ENCODE results near the gene DOCK4. TPM values are rescaled to one million over a fixed set of nuclear protein-coding genes. Genes with fewer than 3 reads are reported as not detected.

DOCK4 gene
- total RNA-seq, 1 experiment from 2014 or later, result 20.4 TPM

DNA sequence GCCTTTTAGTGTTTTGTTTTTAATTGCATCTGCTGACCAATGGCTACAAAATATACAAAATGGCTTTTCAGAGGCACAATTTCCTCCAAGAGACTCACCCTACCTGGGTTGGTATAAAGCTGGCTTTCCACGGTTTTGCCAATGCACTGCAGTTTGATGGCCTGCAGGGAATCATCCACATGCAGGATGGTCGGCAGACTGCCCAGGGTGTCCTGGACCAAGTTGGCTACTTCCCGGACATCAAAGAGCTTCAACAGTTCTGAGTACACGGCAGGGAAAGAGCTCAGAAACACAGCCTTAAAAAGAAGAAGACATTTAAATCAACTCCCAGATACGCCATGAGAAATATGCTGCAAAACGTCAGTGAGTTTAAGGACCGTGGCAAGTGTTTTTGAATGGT, 342.9 kb downstream of the DOCK4 start (continued):
- TF ChIP-seq, protein P1, sequence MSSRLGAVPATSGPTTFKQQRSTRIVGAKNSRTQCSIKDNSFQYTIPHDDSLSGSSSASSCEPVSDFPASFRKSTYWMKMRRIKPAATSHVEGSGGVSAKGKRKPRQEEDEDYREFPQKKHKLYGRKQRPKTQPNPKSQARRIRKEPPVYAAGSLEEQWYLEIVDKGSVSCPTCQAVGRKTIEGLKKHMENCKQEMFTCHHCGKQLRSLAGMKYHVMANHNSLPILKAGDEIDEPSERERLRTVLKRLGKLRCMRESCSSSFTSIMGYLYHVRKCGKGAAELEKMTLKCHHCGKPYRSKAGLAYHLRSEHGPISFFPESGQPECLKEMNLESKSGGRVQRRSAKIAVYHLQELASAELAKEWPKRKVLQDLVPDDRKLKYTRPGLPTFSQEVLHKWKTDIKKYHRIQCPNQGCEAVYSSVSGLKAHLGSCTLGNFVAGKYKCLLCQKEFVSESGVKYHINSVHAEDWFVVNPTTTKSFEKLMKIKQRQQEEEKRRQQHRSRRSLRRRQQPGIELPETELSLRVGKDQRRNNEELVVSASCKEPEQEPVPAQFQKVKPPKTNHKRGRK (CRISPR knock-in tag; IDR thresholded peaks at IDR 0.05; ENCODE audit: borderline replicate concordance), result no peak
- TF ChIP-seq ZNF532 (CRISPR knock-in tag; IDR thresholded peaks at IDR 0.05; ENCODE audit: borderline replicate concordance), result no peak
- no peak for TF ChIP-seq E2F1 (CRISPR knock-in tag; IDR thresholded peaks at IDR 0.05)
- TF ChIP-seq, protein P2, sequence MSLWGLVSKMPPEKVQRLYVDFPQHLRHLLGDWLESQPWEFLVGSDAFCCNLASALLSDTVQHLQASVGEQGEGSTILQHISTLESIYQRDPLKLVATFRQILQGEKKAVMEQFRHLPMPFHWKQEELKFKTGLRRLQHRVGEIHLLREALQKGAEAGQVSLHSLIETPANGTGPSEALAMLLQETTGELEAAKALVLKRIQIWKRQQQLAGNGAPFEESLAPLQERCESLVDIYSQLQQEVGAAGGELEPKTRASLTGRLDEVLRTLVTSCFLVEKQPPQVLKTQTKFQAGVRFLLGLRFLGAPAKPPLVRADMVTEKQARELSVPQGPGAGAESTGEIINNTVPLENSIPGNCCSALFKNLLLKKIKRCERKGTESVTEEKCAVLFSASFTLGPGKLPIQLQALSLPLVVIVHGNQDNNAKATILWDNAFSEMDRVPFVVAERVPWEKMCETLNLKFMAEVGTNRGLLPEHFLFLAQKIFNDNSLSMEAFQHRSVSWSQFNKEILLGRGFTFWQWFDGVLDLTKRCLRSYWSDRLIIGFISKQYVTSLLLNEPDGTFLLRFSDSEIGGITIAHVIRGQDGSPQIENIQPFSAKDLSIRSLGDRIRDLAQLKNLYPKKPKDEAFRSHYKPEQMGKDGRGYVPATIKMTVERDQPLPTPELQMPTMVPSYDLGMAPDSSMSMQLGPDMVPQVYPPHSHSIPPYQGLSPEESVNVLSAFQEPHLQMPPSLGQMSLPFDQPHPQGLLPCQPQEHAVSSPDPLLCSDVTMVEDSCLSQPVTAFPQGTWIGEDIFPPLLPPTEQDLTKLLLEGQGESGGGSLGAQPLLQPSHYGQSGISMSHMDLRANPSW (CRISPR knock-in tag; conservative IDR thresholded peaks at IDR 0.05; ENCODE audit: low read depth), result no peak

DNA sequence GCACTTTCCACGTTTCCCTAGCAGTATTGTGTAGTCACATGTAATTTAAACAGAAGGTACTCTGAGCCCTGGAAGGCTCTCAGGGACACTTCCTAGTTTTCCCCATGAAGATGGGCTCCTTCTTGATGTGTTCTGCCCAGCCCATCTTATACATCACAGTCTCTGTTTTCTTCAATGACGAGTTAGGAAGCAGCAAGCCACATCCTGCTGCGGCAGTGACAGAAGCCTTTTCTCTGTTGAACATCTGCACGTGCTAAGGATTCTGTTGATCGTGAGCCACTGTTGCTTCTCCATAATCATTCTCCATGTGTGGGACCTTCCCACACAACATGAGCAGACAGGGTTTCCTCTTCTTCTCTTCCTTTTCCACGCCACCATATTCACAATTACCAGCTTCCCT, 346.0 kb downstream of the DOCK4 start:
- H3K27me3 Mint-ChIP-seq (ENCODE audit: low read depth), result no peaks in the 10 kb centered on the region
- ATAC-seq, result no peak
- no peak overlapping the region for H3K4me3 Mint-ChIP-seq
- peaks cover 13% of the 10 kb centered on the region for H3K4me1 Mint-ChIP-seq
- no peak for TF ChIP-seq MYBL2 (CRISPR knock-in tag; IDR thresholded peaks at IDR 0.05)
- no peak for TF ChIP-seq PREB (CRISPR knock-in tag; IDR thresholded peaks at IDR 0.05; ENCODE audit: borderline replicate concordance)
- no peak for TF ChIP-seq ZBTB21 (CRISPR knock-in tag; IDR thresholded peaks at IDR 0.05; ENCODE audit: borderline replicate concordance)
- TF ChIP-seq, protein P3, sequence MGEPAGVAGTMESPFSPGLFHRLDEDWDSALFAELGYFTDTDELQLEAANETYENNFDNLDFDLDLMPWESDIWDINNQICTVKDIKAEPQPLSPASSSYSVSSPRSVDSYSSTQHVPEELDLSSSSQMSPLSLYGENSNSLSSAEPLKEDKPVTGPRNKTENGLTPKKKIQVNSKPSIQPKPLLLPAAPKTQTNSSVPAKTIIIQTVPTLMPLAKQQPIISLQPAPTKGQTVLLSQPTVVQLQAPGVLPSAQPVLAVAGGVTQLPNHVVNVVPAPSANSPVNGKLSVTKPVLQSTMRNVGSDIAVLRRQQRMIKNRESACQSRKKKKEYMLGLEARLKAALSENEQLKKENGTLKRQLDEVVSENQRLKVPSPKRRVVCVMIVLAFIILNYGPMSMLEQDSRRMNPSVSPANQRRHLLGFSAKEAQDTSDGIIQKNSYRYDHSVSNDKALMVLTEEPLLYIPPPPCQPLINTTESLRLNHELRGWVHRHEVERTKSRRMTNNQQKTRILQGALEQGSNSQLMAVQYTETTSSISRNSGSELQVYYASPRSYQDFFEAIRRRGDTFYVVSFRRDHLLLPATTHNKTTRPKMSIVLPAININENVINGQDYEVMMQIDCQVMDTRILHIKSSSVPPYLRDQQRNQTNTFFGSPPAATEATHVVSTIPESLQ (CRISPR knock-in tag; IDR thresholded peaks at IDR 0.05), result no peak
- TF ChIP-seq NR2C2 (CRISPR knock-in tag; IDR thresholded peaks at IDR 0.05), result no peak
- no peak for TF ChIP-seq FOXK1 (CRISPR knock-in tag; IDR thresholded peaks at IDR 0.05)
- no peak for TF ChIP-seq FOXP1 (CRISPR knock-in tag; IDR thresholded peaks at IDR 0.05; ENCODE audit: borderline replicate concordance)
- TF ChIP-seq IRF2 (CRISPR knock-in tag; IDR thresholded peaks at IDR 0.05; ENCODE audit: borderline replicate concordance, low read depth), result no peak
- TF ChIP-seq FOXJ3 (CRISPR knock-in tag; IDR thresholded peaks at IDR 0.05; ENCODE audit: borderline replicate concordance), result no peak
- ChIA-PET POLR2A (no interaction called here), CTCF (no interaction called here)
- no peak for DNase-seq (ENCODE audit: low spot score)
- H3K27ac Mint-ChIP-seq, result peak overlapping the region; percentile 51; the same call in 1 of the 2 replicates
- peaks cover 13% of the 10 kb centered on the region for H3K36me3 Mint-ChIP-seq
- H3K9me3 Mint-ChIP-seq, result no peaks in the 10 kb centered on the region
